Stomach (tissue), 9 donors: ENCODE results near the gene TXNDC11. TPM values are rescaled to one million over a fixed set of nuclear protein-coding genes. Genes with fewer than 3 reads are reported as not detected.

Experiments used
- DNase-seq, 2 donors: peaks; one replicate each; pipeline versions ENCODE4 v3.0.0 to v3.0.0-alpha.2; 2013 to 2019
- H3K27ac ChIP-seq, 5 donors: fragments of 200-600 bp in 4 of 5; sonication (generic) in 4 of 5; one replicate each; pipeline ENCODE4 v1.5.1; 2013 to 2019; ENCODE audit warnings: mild to moderate bottlenecking in 1 of 5, moderate library complexity in 1 of 5
- H3K27me3 ChIP-seq, 3 donors: fragments of 200-600 bp; sonication (generic); one replicate each; pipeline ENCODE4 v1.5.1; 2017 to 2019; ENCODE audit warnings: mixed run types in 1 of 3
- H3K36me3 ChIP-seq, 4 donors: fragments of 200-600 bp; sonication (generic); 1 replicate in 3 of 4; 2 replicates in 1 of 4; pipeline ENCODE4 v1.5.1; 2016 to 2019
- H3K4me1 ChIP-seq, 4 donors: fragments of 200-600 bp; sonication (generic); one replicate each; pipeline ENCODE4 v1.5.1; 2016 to 2019
- H3K4me3 ChIP-seq, 4 donors: fragments of 200-600 bp; sonication (generic) in 3 of 4; one replicate each; pipeline ENCODE4 v1.5.1; 2016 to 2019; ENCODE audit warnings: mild to moderate bottlenecking in 1 of 4
- H3K9me3 ChIP-seq, 4 donors: fragments of 200-600 bp; sonication (generic); one replicate each; pipeline ENCODE4 v1.5.1; 2016 to 2019
- EP300 ChIP-seq: sonication (generic); formaldehyde crosslinking; IDR thresholded peaks from one replicate; pipeline ENCODE4 v1.6.1; 2017; ENCODE audit warnings: antibody characterized with exemption
- POLR2A ChIP-seq, 4 donors: fragments of 450-650 bp; IDR thresholded peaks; one replicate each; pipeline ENCODE4 v1.6.1; 2016; ENCODE audit warnings: antibody characterized with exemption in 4 of 4, control low read depth in 2 of 4, mild to moderate bottlenecking in 1 of 4, moderate library complexity in 1 of 4
- POLR2AphosphoS5 ChIP-seq, 3 donors: sonication (generic); formaldehyde crosslinking; IDR thresholded peaks; one replicate each; pipeline ENCODE4 v1.6.1; 2016; ENCODE audit warnings: antibody characterized with exemption in 3 of 3
- WGBS, 5 donors: extraction: QIAGEN DNeasy Blood & Tissue Kit in 3 of 5; methylation state at CpG; one replicate each; pipeline versions ENCODE4 v1.1.5 to v1.1.7; 2013 to 2018; 5-methylcytosine and 5-hydroxymethylcytosine counted together
- intact Hi-C: fragments of 100-400 bp; cut with DNase I; formaldehyde crosslinking; loops from one replicate; pipeline ENCODE4 v1.15.1; 2023; ENCODE audit warnings: low total_unique reads
- polyA plus RNA-seq, 3 donors: library from polyadenylated mRNA; stranded (reverse); fragments of 200-250 nt; gene quantifications; one replicate each; pipeline ENCODE4 v1.2.3, GENCODE V29; 2013
- total RNA-seq, 5 donors: library from RNA; depleted of rRNA; stranded (reverse); fragments of >200 nt; gene quantifications; one replicate each; pipeline versions ENCODE4 v1.1.0 to v1.2.3, GENCODE V29; 2014 to 2016
- TF ChIP-seq, protein P1 (sequence below), 7 experiments: fragments of 450-650 bp in 4 of 7; fragments of 200-600 bp in 3 of 7; sonication (generic) in 3 of 7; IDR thresholded peaks; one replicate each; pipeline ENCODE4 v1.5.1; 2016 to 2019; ENCODE audit warnings: antibody characterized with exemption in 7 of 7, control low read depth in 2 of 7, mild to moderate bottlenecking in 1 of 7
- donor health status: healthy with polysubstance abuse.
- donor health status: Bipolar disorder and iron deficiency.
- donor health status: healthy.

The TXNDC11 gene
- total and polyA plus RNA-seq, 8 donors = 24.1 to 72.9 (median 42.1) TPM

GRCh38 chr16:11744075-11744470, 1.4 kb upstream of the TXNDC11 start:
- H3K4me1 ChIP-seq = peaks cover 31 to 58% (median 39%) of the 10 kb centered on the region in 4 donors
- no peaks in the 10 kb centered on the region for H3K27me3 ChIP-seq
- intact Hi-C loops = loop anchor here (10.0 kb wide), 1 partner anchor 51 kb away; the partner anchor contains the start of gene ZC3H7A
- DNase-seq = no peak
- H3K36me3 ChIP-seq = peaks cover 0 to 13% (median 9%) of the 10 kb centered on the region in 4 donors
- WGBS, 5 donors = 82 to 93% (median 87%) methylated on average over 5 of the region's 5 CpGs
- no peak overlapping the region for H3K4me3 ChIP-seq
- no peaks in the 10 kb centered on the region for H3K9me3 ChIP-seq
- H3K27ac ChIP-seq = peak overlapping the region in 4 of 5 donors; percentile 94 to 100 (median 98)
- no peak for TF ChIP-seq POLR2AphosphoS5 (IDR thresholded peaks at IDR 0.05)
- no peak for TF ChIP-seq POLR2A (IDR thresholded peaks at IDR 0.05)
- TF ChIP-seq, protein P1, sequence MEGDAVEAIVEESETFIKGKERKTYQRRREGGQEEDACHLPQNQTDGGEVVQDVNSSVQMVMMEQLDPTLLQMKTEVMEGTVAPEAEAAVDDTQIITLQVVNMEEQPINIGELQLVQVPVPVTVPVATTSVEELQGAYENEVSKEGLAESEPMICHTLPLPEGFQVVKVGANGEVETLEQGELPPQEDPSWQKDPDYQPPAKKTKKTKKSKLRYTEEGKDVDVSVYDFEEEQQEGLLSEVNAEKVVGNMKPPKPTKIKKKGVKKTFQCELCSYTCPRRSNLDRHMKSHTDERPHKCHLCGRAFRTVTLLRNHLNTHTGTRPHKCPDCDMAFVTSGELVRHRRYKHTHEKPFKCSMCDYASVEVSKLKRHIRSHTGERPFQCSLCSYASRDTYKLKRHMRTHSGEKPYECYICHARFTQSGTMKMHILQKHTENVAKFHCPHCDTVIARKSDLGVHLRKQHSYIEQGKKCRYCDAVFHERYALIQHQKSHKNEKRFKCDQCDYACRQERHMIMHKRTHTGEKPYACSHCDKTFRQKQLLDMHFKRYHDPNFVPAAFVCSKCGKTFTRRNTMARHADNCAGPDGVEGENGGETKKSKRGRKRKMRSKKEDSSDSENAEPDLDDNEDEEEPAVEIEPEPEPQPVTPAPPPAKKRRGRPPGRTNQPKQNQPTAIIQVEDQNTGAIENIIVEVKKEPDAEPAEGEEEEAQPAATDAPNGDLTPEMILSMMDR (IDR thresholded peaks at IDR 0.05) = no peak
- no peak for TF ChIP-seq EP300

DNA sequence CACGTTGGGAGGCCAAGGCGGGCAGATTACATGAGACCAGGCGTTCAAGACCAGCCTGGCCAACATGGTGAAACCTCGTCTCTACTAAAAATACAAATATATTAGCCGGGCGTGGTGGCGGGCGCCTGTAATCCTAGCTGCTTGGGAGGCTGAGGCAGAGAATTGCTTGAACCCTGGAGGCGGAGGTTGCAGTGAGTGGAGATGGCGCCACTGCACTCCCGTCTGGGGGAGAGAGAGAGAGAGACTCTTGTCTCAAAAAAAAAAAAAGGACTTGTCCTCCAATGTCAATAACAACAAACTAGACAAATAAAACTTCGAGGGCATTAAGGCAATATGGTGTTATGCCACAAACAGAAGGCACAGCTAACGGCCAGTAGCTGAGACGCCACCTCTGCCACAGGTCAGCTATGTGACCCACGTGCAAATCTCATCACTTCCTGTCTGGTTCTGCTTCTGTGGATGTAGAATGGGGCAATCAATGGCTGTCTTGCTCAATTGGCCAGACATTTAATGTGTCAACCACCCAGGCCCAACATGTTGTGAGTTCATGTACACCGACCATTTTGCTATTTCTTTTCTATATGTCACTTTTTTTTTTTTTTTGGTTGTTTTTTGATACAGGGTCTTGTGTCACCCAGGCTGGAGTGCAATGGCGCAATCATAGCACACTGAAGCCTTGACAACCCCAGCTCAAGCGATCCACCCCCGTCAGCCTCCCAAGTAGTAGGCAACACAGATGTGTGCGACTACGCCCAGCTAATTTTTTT, 834 bp upstream of the TXNDC11 start:
- TF ChIP-seq POLR2A (IDR thresholded peaks at IDR 0.05) (no peak), POLR2AphosphoS5 (IDR thresholded peaks at IDR 0.05) (peak in 2 of 3 donors; percentile 21 to 43), EP300 (no peak)
- TF ChIP-seq, protein P1 (IDR thresholded peaks at IDR 0.05) = no peak
- Histone ChIP-seq H3K9me3 (no peaks in the 10 kb centered on the region), H3K27me3 (no peaks in the 10 kb centered on the region), H3K4me1 (peaks cover 37 to 62% (median 45%) of the 10 kb centered on the region in 4 donors), H3K27ac (peak overlapping the region; percentile 94 to 100 (median 98)), H3K36me3 (peaks cover 0 to 8% (median 3%) of the 10 kb centered on the region in 4 donors), H3K4me3 (peak overlapping the region; percentile 76 to 97 (median 80))
- DNase-seq = peak; percentile 41 to 66
- WGBS, 5 donors = 38 to 49% (median 42%) methylated on average over 20 to 21 of the region's 21 CpGs
- intact Hi-C loops = loop anchor here (10.0 kb wide), 1 partner anchor 51 kb away; the partner anchor contains the start of gene ZC3H7A

GRCh38 chr16:11742093-11742535, 543 bp downstream of the TXNDC11 start:
- H3K27me3 ChIP-seq = no peaks in the 10 kb centered on the region
- intact Hi-C loops = loop anchor here (10.0 kb wide), 1 partner anchor 53 kb away; the partner anchor contains the start of gene ZC3H7A
- peaks cover 50 to 62% (median 54%) of the 10 kb centered on the region in 4 donors for H3K4me1 ChIP-seq
- peak overlapping the region; percentile 76 to 97 (median 80) for H3K4me3 ChIP-seq
- 0 to 1% (median 0%) methylated on average over 13 to 37 of the region's 37 CpGs for WGBS, 5 donors
- peaks cover 2 to 5% (median 4%) of the 10 kb centered on the region in 4 donors for H3K36me3 ChIP-seq
- H3K9me3 ChIP-seq = no peaks in the 10 kb centered on the region
- TF ChIP-seq, protein P1 (IDR thresholded peaks at IDR 0.05) = no peak
- no peak for TF ChIP-seq EP300
- no peak for TF ChIP-seq POLR2AphosphoS5 (IDR thresholded peaks at IDR 0.05)
- no peak for TF ChIP-seq POLR2A (IDR thresholded peaks at IDR 0.05)
- H3K27ac ChIP-seq = peak overlapping the region; percentile 94 to 100 (median 98)
- peak in 1 of 2 donors; percentile 58 for DNase-seq

DNA sequence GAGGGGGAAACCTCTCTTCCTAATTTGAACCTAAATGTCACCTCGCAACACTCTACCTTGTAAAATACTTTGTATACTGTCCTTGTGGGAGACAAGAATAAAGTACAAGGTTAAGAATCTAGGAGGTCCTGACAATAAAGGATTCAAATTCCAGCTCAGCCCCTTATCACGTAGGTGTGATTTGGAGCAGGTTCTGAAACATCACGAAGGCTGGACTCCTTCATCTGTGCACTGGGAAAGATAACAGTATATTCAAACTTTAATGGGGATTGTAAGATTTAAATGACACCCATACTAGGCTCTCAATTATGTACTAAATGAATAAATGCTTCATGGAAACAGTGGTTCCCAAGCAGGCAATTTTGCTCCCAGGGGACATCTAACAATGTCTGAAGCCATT, 2.1 kb downstream of the TXNDC11 start:
- H3K4me3 ChIP-seq = peak overlapping the region; percentile 76 to 97 (median 80)
- DNase-seq = no peak
- intact Hi-C loops = loop anchor here (10.0 kb wide), 1 partner anchor 54 kb away; the partner anchor contains the start of gene ZC3H7A
- H3K36me3 ChIP-seq = peaks cover 18 to 20% (median 19%) of the 10 kb centered on the region in 4 donors
- TF ChIP-seq EP300 (no peak), POLR2A (IDR thresholded peaks at IDR 0.05) (no peak), POLR2AphosphoS5 (IDR thresholded peaks at IDR 0.05) (no peak)
- TF ChIP-seq, protein P1 (IDR thresholded peaks at IDR 0.05) = no peak
- peaks cover 64 to 75% (median 68%) of the 10 kb centered on the region in 4 donors for H3K4me1 ChIP-seq
- peak overlapping the region; percentile 61 to 100 (median 97) for H3K27ac ChIP-seq
- H3K9me3 ChIP-seq = no peaks in the 10 kb centered on the region
- 24 to 48% (median 26%) methylated on average over 3 of the region's 3 CpGs for WGBS, 5 donors
- H3K27me3 ChIP-seq = no peaks in the 10 kb centered on the region
